SKM-1 (cell line): ENCODE measurements around the gene LRRC73.
"Not testable (repeated sequence)": the region's sequence is repeated elsewhere in the genome, so short reads cannot be mapped to it uniquely, and the experiment has no call there.

Source experiments
- DNase-seq: peaks from one replicate; lab custom pipeline; 2025; ENCODE audit not compliant: unreplicated experiment; lab: John Stamatoyannopoulos, UW

Gene LRRC73

GRCh38 chr6:43511824-43512415 is 1.8 kb upstream of the LRRC73 start:
- no peak for DNase-seq

- DNase-seq: no peak
Observed at GRCh38 chr6:43510827-43511163, 649 bp upstream of the LRRC73 start.

- no peak for DNase-seq
Observed at GRCh38 chr6:43509142-43509983, 783 bp downstream of the LRRC73 start.

- DNase-seq: no peak
Observed at GRCh38 chr6:43508481-43509141, 1.5 kb downstream of the LRRC73 start.

- peak; percentile 47 for DNase-seq
Observed at GRCh38 chr6:43506667-43507471, 3.3 kb downstream of the LRRC73 start.

GRCh38 chr6:43506171-43506570 is 4.0 kb downstream of the LRRC73 start:
- no peak for DNase-seq

- DNase-seq: no peak
Observed at GRCh38 chr6:43505718-43506117, 4.4 kb downstream of the LRRC73 start.

- no peak for DNase-seq
Observed at GRCh38 chr6:43504756-43505593, 5.2 kb downstream of the LRRC73 start.

- no peak for DNase-seq
Observed at GRCh38 chr6:43503443-43503842, 6.7 kb downstream of the LRRC73 start.

GRCh38 chr6:43502666-43503065 is 7.5 kb downstream of the LRRC73 start:
- DNase-seq: no peak

- DNase-seq: no peak
Observed at GRCh38 chr6:43500921-43501320, 9.2 kb downstream of the LRRC73 start.

- no peak for DNase-seq
Observed at GRCh38 chr6:43499028-43499815, 10.9 kb downstream of the LRRC73 start.

GRCh38 chr6:43498291-43498690 is 11.9 kb downstream of the LRRC73 start:
- not testable (repeated sequence) for DNase-seq

- no peak for DNase-seq
Observed at GRCh38 chr6:43497689-43498088, 12.5 kb downstream of the LRRC73 start.

GRCh38 chr6:43497129-43497396 is 13.1 kb downstream of the LRRC73 start:
- no peak for DNase-seq

GRCh38 chr6:43496370-43497128 is 13.6 kb downstream of the LRRC73 start:
- DNase-seq: no peak

- no peak for DNase-seq
Observed at GRCh38 chr6:43495409-43495941, 14.7 kb downstream of the LRRC73 start.

- DNase-seq: no peak
Observed at GRCh38 chr6:43494766-43495165, 15.4 kb downstream of the LRRC73 start.

- no peak for DNase-seq
Observed at GRCh38 chr6:43494321-43494720, 15.8 kb downstream of the LRRC73 start.
